HepG2 (cell line): ENCODE data around the gene UBR1. TPM values are rescaled to one million over a fixed set of nuclear protein-coding genes. Genes with fewer than 3 reads are reported as not detected.

ENCODE experiments used
- ATAC-seq: fragments of 200-7000 bp; cut with Tn5 transposase; 3 replicates; pipeline ENCODE4 v1.9.1; 2020; ENCODE audit warnings: mild to moderate bottlenecking, moderate library complexity
- BruUV-seq: library from RNA; stranded (reverse); fragments of 400-500 nt; replicated peaks from 2 replicates; lab custom pipeline; 2021; lab: Mats Ljungman, UMichigan
- CTCF ChIA-PET: fragments of 300-600 bp; formaldehyde crosslinking; extraction: SDS; loops from one replicate; lab custom pipeline; 2021; ENCODE audit warnings: low total read pairs, inconsistent platforms, low intra/inter-chr PET ratio; lab: Yijun Ruan, JAX
- POLR2A ChIA-PET: fragments of 350-600 bp; sonication (Branson Sonifier 250); formaldehyde crosslinking; loops from one replicate; lab custom pipeline; 2020; ENCODE audit warnings: antibody characterized with exemption, inconsistent platforms; lab: Yijun Ruan, JAX
- DNase-seq: peaks from one replicate; pipeline ENCODE4 v3.0.0-alpha.2; 2015; ENCODE audit warnings: low spot score
- FAIRE-seq: peaks from 3 replicates; lab custom pipeline; 2011; peaks lifted over from hg19 to GRCh38; lab: Jason Lieb, UNC
- H2AFZ ChIP-seq: one replicate; pipeline ENCODE4 v1.6.1; 2011; ENCODE audit warnings: low read length, inconsistent platforms
- H3K27ac ChIP-seq: fragments of 300-600 bp; 3 replicates; pipeline ENCODE4 v1.8.0; 2011; ENCODE audit warnings: mixed run types, mild to moderate bottlenecking, mixed read lengths, low read length, inconsistent platforms; ENCODE audit not compliant: insufficient read depth; ENCODE audit errors: extremely low read length
- H3K27me3 ChIP-seq, 2 experiments: fragments of 200-600 bp in 1 of 2; 2 replicates in 1 of 2; 3 replicates in 1 of 2; pipeline versions ENCODE4 v1.6.0 to v1.8.0; 2011; ENCODE audit warnings: low read length in 2 of 2, mild to moderate bottlenecking in 2 of 2, moderate library complexity in 2 of 2, inconsistent platforms in 1 of 2; ENCODE audit not compliant: insufficient read depth in 2 of 2, control insufficient read depth in 1 of 2
- H3K36me3 ChIP-seq, 2 experiments: fragments of 200-600 bp in 1 of 2; replicated peaks in 1 of 2; 2 replicates in 1 of 2; 3 replicates in 1 of 2; pipeline versions ENCODE4 v1.5.1 to v1.8.0; 2011; ENCODE audit warnings: low read length in 2 of 2, inconsistent platforms in 1 of 2; ENCODE audit not compliant: insufficient read depth in 2 of 2, control insufficient read depth in 1 of 2
- H3K4me1 ChIP-seq: 2 replicates; pipeline ENCODE4 v1.5.1; 2012; ENCODE audit warnings: low read length, inconsistent platforms; ENCODE audit not compliant: insufficient read depth
- H3K4me2 ChIP-seq: 2 replicates; pipeline ENCODE4 v1.6.0; 2011; ENCODE audit warnings: low read depth, low read length, inconsistent platforms
- H3K4me3 ChIP-seq, 3 experiments: fragments of 200-600 bp in 1 of 3; sonication (generic), shearing (Covaris generic) in 1 of 3; replicated peaks in 1 of 3; 2 replicates each; pipeline ENCODE4 v1.5.1; 2011 to 2016; ENCODE audit warnings: low read length in 3 of 3, inconsistent platforms in 2 of 3, low read depth in 2 of 3, mild to moderate bottlenecking in 2 of 3, control low read depth in 1 of 3, mixed read lengths in 1 of 3; ENCODE audit not compliant: insufficient read depth in 1 of 3
- H3K79me2 ChIP-seq: one replicate; pipeline ENCODE4 v1.6.1; 2011; ENCODE audit warnings: low read length, inconsistent platforms; ENCODE audit not compliant: insufficient read depth
- H3K9ac ChIP-seq: 2 replicates; pipeline ENCODE4 v1.6.0; 2011; ENCODE audit warnings: mild to moderate bottlenecking, low read depth, low read length, inconsistent platforms; ENCODE audit not compliant: insufficient read depth
- H3K9me3 ChIP-seq: 2 replicates; pipeline ENCODE4 v1.5.1; 2012; ENCODE audit warnings: mild to moderate bottlenecking, low read length
- H4K20me1 ChIP-seq: 2 replicates; pipeline ENCODE4 v1.6.0; 2011; ENCODE audit warnings: inconsistent platforms, mild to moderate bottlenecking, low read length, moderate library complexity; ENCODE audit not compliant: insufficient read depth
- EHMT2 ChIP-seq: fragments of 200-600 bp; sonication (generic); IDR thresholded peaks from 2 replicates; pipeline ENCODE4 v1.7.0; 2017; ENCODE audit warnings: antibody characterized with exemption, low read depth, low read length, borderline replicate concordance
- FIP1L1 ChIP-seq: fragments of 200-400 bp; formaldehyde crosslinking; IDR thresholded peaks from 2 replicates; pipeline ENCODE4 v1.6.1; 2018; ENCODE audit warnings: low read depth, mild to moderate bottlenecking, low read length, moderate library complexity, borderline replicate concordance; ENCODE audit not compliant: insufficient read depth
- KDM5B ChIP-seq: sonication (generic); formaldehyde crosslinking; IDR thresholded peaks from 2 replicates; pipeline ENCODE4 v1.4.0; 2020; ENCODE audit warnings: missing genetic modification reagents, mild to moderate bottlenecking, borderline replicate concordance
- NFATC3 ChIP-seq: sonication (generic); formaldehyde crosslinking; IDR thresholded peaks from 2 replicates; pipeline ENCODE4 v1.5.1; 2020; ENCODE audit warnings: mild to moderate bottlenecking, missing genetic modification reagents
- SCMH1 ChIP-seq: sonication (generic); formaldehyde crosslinking; IDR thresholded peaks from 2 replicates; pipeline ENCODE4 v1.9.0; 2021; ENCODE audit warnings: missing genetic modification reagents, mild to moderate bottlenecking, borderline replicate concordance
- STAG1 ChIP-seq: sonication (generic); formaldehyde crosslinking; IDR thresholded peaks from 2 replicates; pipeline ENCODE4 v1.4.0; 2020; ENCODE audit warnings: missing genetic modification reagents
- ZFP41 ChIP-seq: sonication (generic); formaldehyde crosslinking; IDR thresholded peaks from 2 replicates; pipeline ENCODE4 v1.4.0; 2020; ENCODE audit warnings: mild to moderate bottlenecking, missing genetic modification reagents, borderline replicate concordance
- ZNF207 ChIP-seq: fragments of 450-650 bp; IDR thresholded peaks from 2 replicates; pipeline ENCODE4 v1.6.1; 2016; ENCODE audit warnings: antibody characterized with exemption, borderline replicate concordance
- ZNF264 ChIP-seq: sonication (generic); formaldehyde crosslinking; IDR thresholded peaks from 2 replicates; pipeline ENCODE4 v1.4.0; 2020; ENCODE audit warnings: missing genetic modification reagents
- ZNF468 ChIP-seq: sonication (generic); formaldehyde crosslinking; IDR thresholded peaks from 2 replicates; pipeline ENCODE4 v1.8.0; 2022; ENCODE audit warnings: mild to moderate bottlenecking, moderate library complexity, missing genetic modification reagents
- ZNF512 ChIP-seq: sonication (generic); formaldehyde crosslinking; IDR thresholded peaks from 2 replicates; pipeline ENCODE4 v1.4.0; 2020; ENCODE audit warnings: mild to moderate bottlenecking, missing genetic modification reagents
- ZNF563 ChIP-seq: sonication (generic); formaldehyde crosslinking; IDR thresholded peaks from 2 replicates; pipeline ENCODE4 v1.8.0; 2022; ENCODE audit warnings: mild to moderate bottlenecking, moderate library complexity, missing genetic modification reagents
- ZNF7 ChIP-seq: IDR thresholded peaks from 2 replicates; pipeline ENCODE4 v1.6.1; 2016; ENCODE audit warnings: missing biosample characterization, missing genetic modification reagents
- ZNF709 ChIP-seq: sonication (generic); formaldehyde crosslinking; IDR thresholded peaks from 2 replicates; pipeline ENCODE4 v1.5.0; 2020; ENCODE audit warnings: mild to moderate bottlenecking, missing genetic modification reagents
- ZNF775 ChIP-seq: sonication (generic); formaldehyde crosslinking; IDR thresholded peaks from 2 replicates; pipeline ENCODE4 v1.4.0; 2020; ENCODE audit warnings: missing genetic modification reagents, mild to moderate bottlenecking, moderate library complexity, borderline replicate concordance
- ZNF800 ChIP-seq: sonication (generic); formaldehyde crosslinking; IDR thresholded peaks from 2 replicates; pipeline ENCODE4 v1.4.0; 2020; ENCODE audit warnings: missing genetic modification reagents
- WGBS: methylation state at CpG from one replicate; pipeline ENCODE4 v1.1.6; 2017; ENCODE audit warnings: low lambda C conversion rate; 5-methylcytosine and 5-hydroxymethylcytosine counted together
- in situ Hi-C: cut with HindIII; loops from 2 replicates; pipeline ENCODE4 v1.10.0; 2017; ENCODE audit warnings: low pct_unique_long_range_greater_than_20kb; ENCODE audit not compliant: extremely low pct_ligation_motif_present
- intact Hi-C: fragments of 100-400 bp; cut with micrococcal nuclease; formaldehyde crosslinking; loops from one replicate; pipeline ENCODE4 v1.10.0; 2022; ENCODE audit not compliant: unreplicated experiment
- polyA plus RNA-seq, 8 experiments: library from polyadenylated mRNA; depleted of rRNA in 3 of 8; stranded (reverse) in 7 of 8; unstranded in 1 of 8; fragments of >200 nt; fragmentation: Illumina TruSeq in 4 of 8; extraction: Trizol in 4 of 8; gene quantifications; 2 replicates each; pipeline versions ENCODE4 v1.2.1 to v1.2.3, GENCODE V29; 2011 to 2016; ENCODE audit warnings: low read depth in 4 of 8, missing spikeins in 1 of 8, mixed read lengths in 1 of 8; ENCODE audit not compliant: insufficient read depth in 1 of 8
- total RNA-seq, 5 experiments: library from RNA; depleted of rRNA; stranded (reverse); fragments of >200 nt; fragmentation: Illumina TruSeq; extraction: Trizol; gene quantifications; 2 replicates each; pipeline ENCODE4 v1.2.3, GENCODE V29; 2016; ENCODE audit warnings: low read depth in 1 of 5
- TF ChIP-seq, protein P1 (sequence below): IDR thresholded peaks from 2 replicates; pipeline ENCODE4 v1.6.1; 2016; ENCODE audit warnings: missing biosample characterization, missing genetic modification reagents, low read depth
- TF ChIP-seq, protein P2 (sequence below): sonication (generic); formaldehyde crosslinking; IDR thresholded peaks from 2 replicates; pipeline ENCODE4 v1.5.0; 2020; ENCODE audit warnings: missing genetic modification reagents

Gene UBR1
- total and polyA plus RNA-seq, 2 of the 13 experiments (the other 11 are each of a cell fraction or from before 2014, with no cell fraction given) = 6.4 to 18.0 TPM

- intact Hi-C loops = no loop called here
- no TSS peak for BruUV-seq
- H3K27ac ChIP-seq = no peak overlapping the region
- in situ Hi-C loops = no loop called here
- H3K9me3 ChIP-seq = no peaks in the 10 kb centered on the region
- H3K9ac ChIP-seq = no peak overlapping the region
- FAIRE-seq (no peak), DNase-seq (no peak), ATAC-seq (no peak)
- no peaks in the 10 kb centered on the region for H3K79me2 ChIP-seq
- H4K20me1 ChIP-seq = no peaks in the 10 kb centered on the region; the same call in 1 of the 2 replicates
- H3K36me3 ChIP-seq = peaks cover 2 to 64% of the 10 kb centered on the region in 2 experiments
- H3K27me3 ChIP-seq = no peaks in the 10 kb centered on the region; a peak in 1 of 5 replicates
- no peak overlapping the region for H2AFZ ChIP-seq
- no peaks in the 10 kb centered on the region for H3K4me1 ChIP-seq
- H3K4me2 ChIP-seq = no peak overlapping the region
- 96% methylated on average over 2 of the region's 2 CpGs for WGBS
- POLR2A ChIA-PET = no interaction called here
- CTCF ChIA-PET = no interaction called here
- no peak overlapping the region for H3K4me3 ChIP-seq
- TF ChIP-seq ZNF775 (CRISPR knock-in tag) (no peak), ZNF264 (CRISPR knock-in tag) (no peak), STAG1 (CRISPR knock-in tag) (no peak), EHMT2 (no peak), ZNF800 (CRISPR knock-in tag) (no peak), KDM5B (CRISPR knock-in tag) (no peak), ZNF512 (CRISPR knock-in tag) (no peak), ZFP41 (no peak), ZNF468 (no peak), ZNF563 (CRISPR knock-in tag) (no peak), ZNF207 (no peak), NFATC3 (CRISPR knock-in tag) (no peak), ZNF7 (no peak), ZNF709 (no peak), FIP1L1 (no peak), SCMH1 (no peak)
- TF ChIP-seq, protein P1, sequence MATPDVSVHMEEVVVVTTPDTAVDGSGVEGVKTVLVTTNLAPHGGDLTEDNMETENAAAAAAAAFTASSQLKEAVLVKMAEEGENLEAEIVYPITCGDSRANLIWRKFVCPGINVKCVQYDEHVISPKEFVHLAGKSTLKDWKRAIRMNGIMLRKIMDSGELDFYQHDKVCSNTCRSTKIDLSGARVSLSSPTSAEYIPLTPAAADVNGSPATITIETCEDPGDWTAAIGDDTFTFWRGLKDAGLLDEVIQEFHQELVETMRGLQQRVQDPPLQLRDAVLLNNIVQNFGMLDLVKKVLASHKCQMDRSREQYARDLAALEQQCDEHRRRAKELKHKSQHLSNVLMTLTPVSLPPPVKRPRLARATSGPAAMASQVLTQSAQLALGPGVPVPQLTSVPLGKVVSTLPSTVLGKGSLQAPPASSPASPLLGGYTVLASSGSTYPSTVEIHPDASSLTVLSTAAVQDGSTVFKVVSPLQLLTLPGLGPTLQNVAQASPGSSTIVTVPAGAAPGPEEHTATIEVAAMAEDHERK (CRISPR knock-in tag) = no peak
- TF ChIP-seq, protein P2, sequence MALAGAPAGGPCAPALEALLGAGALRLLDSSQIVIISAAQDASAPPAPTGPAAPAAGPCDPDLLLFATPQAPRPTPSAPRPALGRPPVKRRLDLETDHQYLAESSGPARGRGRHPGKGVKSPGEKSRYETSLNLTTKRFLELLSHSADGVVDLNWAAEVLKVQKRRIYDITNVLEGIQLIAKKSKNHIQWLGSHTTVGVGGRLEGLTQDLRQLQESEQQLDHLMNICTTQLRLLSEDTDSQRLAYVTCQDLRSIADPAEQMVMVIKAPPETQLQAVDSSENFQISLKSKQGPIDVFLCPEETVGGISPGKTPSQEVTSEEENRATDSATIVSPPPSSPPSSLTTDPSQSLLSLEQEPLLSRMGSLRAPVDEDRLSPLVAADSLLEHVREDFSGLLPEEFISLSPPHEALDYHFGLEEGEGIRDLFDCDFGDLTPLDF (CRISPR knock-in tag) = no peak
These were observed 45.9 kb upstream of the UBR1 start for GRCh38 chr15:43151688-43152087.
